Activated CD8-positive, alpha-beta T cell treated with anti-CD3 and anti-CD28 coated beads for 36 hours (primary cell): ENCODE results near the gene FRAT2. TPM values are rescaled to one million over a fixed set of nuclear protein-coding genes. Genes with fewer than 3 reads are reported as not detected.

Experiments used
- ATAC-seq: fragments of 200-7000 bp; cut with Tn5 transposase; one replicate; pipeline ENCODE4 v1.10.0; 2021; ENCODE audit warnings: mild to moderate bottlenecking, moderate library complexity
- CTCF ChIA-PET: fragments of 350-600 bp; sonication (Branson Sonifier 250); formaldehyde crosslinking; loops from one replicate; lab custom pipeline; 2021; ENCODE audit warnings: antibody characterized with exemption; lab: Charles Lee
- POLR2A ChIA-PET: fragments of 350-600 bp; sonication (Branson Sonifier 250); formaldehyde crosslinking; loops from one replicate; lab custom pipeline; 2021; ENCODE audit warnings: antibody characterized with exemption; lab: Charles Lee
- DNase-seq: peaks from one replicate; pipeline ENCODE4 v3.0.0-alpha.2; 2020
- H3K27ac Mint-ChIP-seq: one replicate; pipeline ENCODE4 v1.8.0; 2021; ENCODE audit warnings: mild to moderate bottlenecking, mixed read lengths
- H3K27me3 Mint-ChIP-seq: one replicate; pipeline ENCODE4 v1.8.0; 2021; ENCODE audit warnings: mixed read lengths
- H3K36me3 Mint-ChIP-seq: one replicate; pipeline ENCODE4 v1.8.0; 2021; ENCODE audit warnings: low read depth, mixed read lengths
- H3K4me1 Mint-ChIP-seq: one replicate; pipeline ENCODE4 v1.8.0; 2021; ENCODE audit warnings: low read depth, mixed read lengths
- H3K4me3 Mint-ChIP-seq: one replicate; pipeline ENCODE4 v1.8.0; 2021; ENCODE audit warnings: mild to moderate bottlenecking, moderate library complexity, mixed read lengths
- H3K9me3 Mint-ChIP-seq: one replicate; pipeline ENCODE4 v1.8.0; 2021; ENCODE audit warnings: mixed read lengths
- intact Hi-C: fragments of 100-400 bp; cut with micrococcal nuclease; formaldehyde crosslinking; loops from one replicate; pipeline ENCODE4 v1.10.0; 2022
- total RNA-seq, 2 experiments: library from RNA; stranded (reverse); gene quantifications; one replicate each; pipeline ENCODE4 v1.2.3, GENCODE V29; 2021
- TF ChIP-seq, protein P1 (sequence below): fragments of 200-600 bp; IDR thresholded peaks from one replicate; pipeline ENCODE4 v1.8.0; 2022; ENCODE audit warnings: antibody characterized with exemption, mild to moderate bottlenecking

Gene FRAT2
- total RNA-seq, 2 experiments from 2014 or later = 5.6 to 6.4 TPM

DNA sequence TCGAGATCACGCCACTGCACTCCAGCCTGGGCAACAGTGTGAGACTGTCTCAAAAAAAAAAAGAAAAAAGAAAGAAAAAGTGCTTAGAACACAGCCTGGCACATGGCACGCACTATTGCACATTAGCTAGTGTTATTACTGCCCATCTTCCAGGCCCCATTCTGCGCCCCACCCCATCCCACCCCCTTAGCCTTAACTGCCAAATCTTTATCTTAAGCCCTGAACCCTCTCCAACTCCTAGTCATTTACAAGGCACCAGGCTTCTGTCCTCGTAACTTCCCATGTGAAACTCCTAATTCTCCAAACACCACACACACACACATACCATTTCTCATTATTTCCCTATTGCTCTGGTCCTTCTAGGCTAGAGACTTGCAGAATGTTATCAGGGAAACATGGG lies 4.8 kb downstream of the FRAT2 start:
- no peaks in the 10 kb centered on the region for H3K27me3 Mint-ChIP-seq
- DNase-seq (no peak), ATAC-seq (no peak)
- H3K4me3 Mint-ChIP-seq = no peak overlapping the region
- peaks cover 6% of the 10 kb centered on the region for H3K36me3 Mint-ChIP-seq
- intact Hi-C loops = loop anchor here (5.0 kb wide), 1 partner anchor 47 kb away; no protein-coding TSS in a partner anchor
- no peaks in the 10 kb centered on the region for H3K9me3 Mint-ChIP-seq
- no peak overlapping the region for H3K27ac Mint-ChIP-seq
- TF ChIP-seq, protein P1, sequence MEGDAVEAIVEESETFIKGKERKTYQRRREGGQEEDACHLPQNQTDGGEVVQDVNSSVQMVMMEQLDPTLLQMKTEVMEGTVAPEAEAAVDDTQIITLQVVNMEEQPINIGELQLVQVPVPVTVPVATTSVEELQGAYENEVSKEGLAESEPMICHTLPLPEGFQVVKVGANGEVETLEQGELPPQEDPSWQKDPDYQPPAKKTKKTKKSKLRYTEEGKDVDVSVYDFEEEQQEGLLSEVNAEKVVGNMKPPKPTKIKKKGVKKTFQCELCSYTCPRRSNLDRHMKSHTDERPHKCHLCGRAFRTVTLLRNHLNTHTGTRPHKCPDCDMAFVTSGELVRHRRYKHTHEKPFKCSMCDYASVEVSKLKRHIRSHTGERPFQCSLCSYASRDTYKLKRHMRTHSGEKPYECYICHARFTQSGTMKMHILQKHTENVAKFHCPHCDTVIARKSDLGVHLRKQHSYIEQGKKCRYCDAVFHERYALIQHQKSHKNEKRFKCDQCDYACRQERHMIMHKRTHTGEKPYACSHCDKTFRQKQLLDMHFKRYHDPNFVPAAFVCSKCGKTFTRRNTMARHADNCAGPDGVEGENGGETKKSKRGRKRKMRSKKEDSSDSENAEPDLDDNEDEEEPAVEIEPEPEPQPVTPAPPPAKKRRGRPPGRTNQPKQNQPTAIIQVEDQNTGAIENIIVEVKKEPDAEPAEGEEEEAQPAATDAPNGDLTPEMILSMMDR = no peak
- peaks cover 53% of the 10 kb centered on the region for H3K4me1 Mint-ChIP-seq
- POLR2A ChIA-PET = interaction anchor here (8.2 kb wide), 1 partner anchor 10 kb away, joined by 82 read pairs; the partner anchor contains the start of gene FRAT1
- CTCF ChIA-PET = interaction anchor here (1.1 to 6.5 kb wide), 3 partner anchors 11 to 257 kb away, joined by 3 to 38 read pairs (median 3); partner anchors contain the start of gene FRAT1

DNA sequence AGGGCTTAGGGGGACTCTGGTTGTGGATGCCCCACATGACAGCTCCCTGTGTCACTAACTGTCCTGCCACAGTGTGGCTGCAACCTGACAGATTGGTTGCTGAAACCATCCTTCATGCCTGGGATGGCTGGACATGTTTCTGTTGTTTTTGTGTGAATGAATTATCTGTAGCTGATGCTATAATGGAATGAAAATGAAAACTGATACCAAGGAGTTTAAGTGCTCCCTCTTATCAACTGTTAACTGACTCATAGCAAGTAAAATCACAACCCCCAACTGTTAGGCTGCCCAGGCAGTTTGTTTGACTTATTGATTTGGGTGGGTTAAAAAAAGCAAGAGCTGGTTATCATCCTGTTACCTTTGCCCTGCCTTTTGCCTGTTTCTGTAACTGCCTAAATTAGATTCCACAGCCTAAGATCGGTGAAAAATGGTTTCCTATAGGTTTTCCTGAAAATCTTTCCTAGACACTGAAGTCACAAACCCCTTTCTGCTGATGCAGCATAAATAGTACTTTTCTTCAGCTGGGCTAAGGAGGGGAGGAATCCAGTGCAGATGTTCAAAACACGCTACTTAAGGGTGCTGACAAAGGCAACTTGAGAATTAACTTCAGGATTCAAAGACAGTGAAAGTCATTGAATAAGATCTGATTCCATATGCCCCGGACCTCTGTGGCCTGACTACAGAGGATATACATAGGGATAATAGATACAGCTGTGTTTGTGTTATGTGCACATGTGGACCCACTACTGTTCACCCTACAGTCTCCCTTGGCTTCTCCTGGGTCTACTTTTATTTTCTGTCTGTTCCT lies 5.7 kb downstream of the FRAT2 start:
- intact Hi-C loops = no loop called here
- POLR2A ChIA-PET = interaction anchor here (0.9 to 8.2 kb wide), 2 partner anchors 9 to 16 kb away, joined by 3 to 82 read pairs; partner anchors contain the start of gene FRAT1
- CTCF ChIA-PET = interaction anchor here (0.7 to 6.5 kb wide), 5 partner anchors 10 to 256 kb away, joined by 3 to 38 read pairs (median 3); partner anchors contain the start of gene FRAT1
- Mint-ChIP-seq H3K27me3 (no peaks in the 10 kb centered on the region), H3K27ac (peak overlapping the region; percentile 18), H3K36me3 (peaks cover 6% of the 10 kb centered on the region), H3K4me3 (no peak overlapping the region), H3K4me1 (peaks cover 53% of the 10 kb centered on the region), H3K9me3 (no peaks in the 10 kb centered on the region)
- peak; percentile 60 for ATAC-seq
- TF ChIP-seq, protein P1 = no peak
- peak; percentile 21 for DNase-seq

DNA sequence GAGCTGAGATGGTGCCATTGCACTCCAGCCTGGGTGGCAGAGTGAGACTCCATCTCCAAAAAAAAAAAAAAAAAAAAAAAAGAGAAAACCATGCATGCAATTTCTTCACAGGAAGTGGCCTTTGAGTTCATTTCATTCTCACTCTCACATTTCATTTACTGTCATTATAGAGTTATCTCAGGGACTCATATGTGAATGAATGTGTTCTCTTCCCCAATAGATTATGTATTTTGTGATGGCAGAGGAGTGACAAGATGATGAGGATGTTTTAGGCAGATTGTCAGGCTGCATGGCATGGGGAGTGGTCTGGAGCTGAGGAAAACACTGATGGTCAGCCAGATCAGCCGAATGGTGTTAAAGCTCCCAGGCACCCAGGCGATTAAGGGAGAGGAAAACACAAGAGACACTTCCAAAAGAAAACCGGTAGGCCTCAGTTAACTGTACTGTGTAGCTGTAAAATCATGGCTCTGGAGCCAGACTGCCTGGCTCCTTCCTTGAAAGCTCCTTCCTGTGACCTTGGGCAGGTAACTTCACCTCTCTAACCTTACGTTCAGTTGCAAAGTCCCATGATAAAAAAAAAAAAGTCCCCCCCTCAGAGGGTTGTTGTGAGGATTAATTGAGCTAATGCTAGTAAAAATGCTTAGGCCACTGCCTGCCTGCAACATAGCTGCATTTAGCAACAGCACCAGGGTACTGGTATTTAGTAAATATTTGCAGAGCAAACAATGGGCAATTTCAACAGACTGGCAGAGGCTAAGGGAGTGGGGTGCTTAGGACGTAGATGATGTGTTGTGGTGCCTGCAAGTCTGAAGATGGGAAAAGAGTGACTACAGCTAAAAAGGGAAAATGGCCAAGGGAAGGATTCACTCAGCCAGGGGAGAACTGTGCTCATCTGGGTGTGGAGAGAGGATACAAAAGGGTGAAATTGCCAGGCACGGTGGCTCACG lies 6.9 kb downstream of the FRAT2 start:
- TF ChIP-seq, protein P1 = no peak
- H3K36me3 Mint-ChIP-seq = peaks cover 6% of the 10 kb centered on the region
- DNase-seq (no peak), ATAC-seq (peak; percentile 38)
- POLR2A ChIA-PET = interaction anchor here (8.2 kb wide), 1 partner anchor 8 kb away, joined by 82 read pairs; the partner anchor contains the start of gene FRAT1
- H3K4me1 Mint-ChIP-seq = peaks cover 43% of the 10 kb centered on the region
- H3K27ac Mint-ChIP-seq = peak overlapping the region; percentile 51
- H3K4me3 Mint-ChIP-seq = no peak overlapping the region
- intact Hi-C loops = no loop called here
- H3K9me3 Mint-ChIP-seq = no peaks in the 10 kb centered on the region
- CTCF ChIA-PET = interaction anchor here (0.7 to 1.5 kb wide), 2 partner anchors 49 to 117 kb away, joined by 3 to 4 read pairs; no protein-coding TSS in a partner anchor
- H3K27me3 Mint-ChIP-seq = no peaks in the 10 kb centered on the region

DNA sequence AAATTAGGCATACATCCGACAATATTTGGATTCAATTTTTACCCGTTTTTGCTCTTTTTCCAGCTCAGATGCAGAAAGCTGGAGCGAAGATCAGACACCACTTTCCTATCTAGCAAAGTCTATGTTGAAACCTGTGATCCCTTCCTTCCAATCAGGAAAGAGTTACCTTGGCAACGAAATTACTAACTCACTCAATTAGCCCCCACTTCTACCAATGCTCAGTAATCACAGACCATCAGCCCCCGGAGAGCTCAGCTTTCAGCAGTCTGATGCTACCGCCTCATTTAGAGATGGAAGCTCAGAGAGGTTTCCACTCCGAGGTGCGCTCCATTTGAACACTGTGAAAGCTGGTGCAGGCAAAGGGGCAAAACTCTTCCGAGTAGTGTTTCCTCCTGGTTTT lies 8.8 kb downstream of the FRAT2 start:
- no peak for ATAC-seq
- POLR2A ChIA-PET = interaction anchor here (0.9 kb wide), 1 partner anchor 8 kb away, joined by 6 read pairs; no protein-coding TSS in a partner anchor
- no peak overlapping the region for H3K4me3 Mint-ChIP-seq

More for the DNA sequence above, 8.8 kb downstream of the FRAT2 start:
- H3K4me1 Mint-ChIP-seq = peaks cover 39% of the 10 kb centered on the region
- peaks cover 5% of the 10 kb centered on the region for H3K36me3 Mint-ChIP-seq
- H3K27me3 Mint-ChIP-seq = peaks cover under 1% of the 10 kb centered on the region
- H3K9me3 Mint-ChIP-seq = no peaks in the 10 kb centered on the region
- H3K27ac Mint-ChIP-seq = no peak overlapping the region
- intact Hi-C loops = no loop called here
- TF ChIP-seq, protein P1 = no peak
- no peak for DNase-seq
- CTCF ChIA-PET = interaction anchor here (1.0 to 1.5 kb wide), 4 partner anchors 8 to 115 kb away, joined by 3 to 5 read pairs (median 4); partner anchors contain the start of gene FRAT2
